Colonic mucosa (tissue), 4 donors: Measurements from ENCODE around the gene NOX4. TPM values are rescaled to one million over a fixed set of nuclear protein-coding genes. Genes with fewer than 3 reads are reported as not detected.
A peak's percentile ranks its signal among the peaks of the same experiment; 100 is the strongest.

Experiments used
- DNase-seq: peaks from one replicate; pipeline ENCODE4 v3.0.0-alpha.2; 2020
- H3K27ac ChIP-seq: fragments of 200-600 bp; one replicate; pipeline ENCODE4 v1.8.0; 2021
- H3K27me3 ChIP-seq: fragments of 200-600 bp; one replicate; pipeline ENCODE4 v1.8.0; 2021
- H3K36me3 ChIP-seq: fragments of 200-600 bp; one replicate; pipeline ENCODE4 v1.8.0; 2021
- H3K4me1 ChIP-seq: fragments of 200-600 bp; one replicate; pipeline ENCODE4 v1.8.0; 2021; ENCODE audit warnings: mild to moderate bottlenecking
- H3K4me3 ChIP-seq: fragments of 200-600 bp; one replicate; pipeline ENCODE4 v1.8.0; 2021
- H3K9ac ChIP-seq, 2 donors: one replicate each; pipeline ENCODE4 v1.7.0; 2013; ENCODE audit warnings: control low read depth in 2 of 2, low read depth in 2 of 2, low read length in 2 of 2
- H3K9me3 ChIP-seq: fragments of 200-600 bp; one replicate; pipeline ENCODE4 v1.8.0; 2021
- CTCF ChIP-seq: fragments of 200-600 bp; IDR thresholded peaks from one replicate; pipeline ENCODE4 v1.8.0; 2022; ENCODE audit warnings: antibody characterized with exemption, mild to moderate bottlenecking
- intact Hi-C: fragments of 100-400 bp; cut with DNase I; formaldehyde crosslinking; loops from one replicate; pipeline ENCODE4 v1.14.1; 2022
- total RNA-seq, 2 donors: library from RNA; stranded (reverse); fragmentation: NEBNext Ultra II Directional in 1 of 2; extraction: Animal tissue kit (Norgen Biotek cat#: 25700) in 1 of 2; gene quantifications; one replicate each; pipeline ENCODE4 v1.2.1, GENCODE V29; 2021
- donor health status: healthy.
- donor health status: DM: no; HTN: no; CAD: no.
- donor health status: DM: no; HTN: no; CAD: no.

NOX4 gene
- total RNA-seq = under 1 TPM in 1 of 2 donors, not detected in 1; 0.35 TPM

- Histone ChIP-seq H3K9ac (no peak within 1 kb of the TSS), H3K4me1 (no peaks in the 10 kb centered on the region), H3K4me3 (peak within 1 kb of the TSS; percentile 20), H3K36me3 (no peaks in the 10 kb centered on the region), H3K27ac (no peak within 1 kb of the TSS), H3K9me3 (no peaks in the 10 kb centered on the region), H3K27me3 (peaks cover 6% of the 10 kb centered on the region)
- intact Hi-C loops = no loop called here
- no peak for DNase-seq
- TF ChIP-seq CTCF = no peak
These were observed at the start of gene NOX4 for GRCh38 chr11:89490981-89491690. NOX4 (minus strand) TSS chr11:89491375; CDS start chr11:89491246, 129 bp downstream.

GRCh38 chr11:89540826-89541225, 49.7 kb upstream of the NOX4 start:
- intact Hi-C loops = no loop called here
- TF ChIP-seq CTCF = no peak
- H3K27ac ChIP-seq = no peak overlapping the region

GRCh38 chr11:89537936-89538335, 46.8 kb upstream of the NOX4 start:
- Histone ChIP-seq H3K4me1 (no peaks in the 10 kb centered on the region), H3K27me3 (no peaks in the 10 kb centered on the region), H3K27ac (no peak overlapping the region), H3K9me3 (no peaks in the 10 kb centered on the region), H3K9ac (no peak overlapping the region), H3K36me3 (no peaks in the 10 kb centered on the region), H3K4me3 (no peak overlapping the region)
- intact Hi-C loops = no loop called here
- TF ChIP-seq CTCF = no peak
- no peak for DNase-seq

More at GRCh38 chr11:89540826-89541225, 49.7 kb upstream of the NOX4 start:
- Histone ChIP-seq H3K9me3 (no peaks in the 10 kb centered on the region), H3K27me3 (no peaks in the 10 kb centered on the region), H3K9ac (no peak overlapping the region), H3K4me3 (no peak overlapping the region), H3K36me3 (no peaks in the 10 kb centered on the region), H3K4me1 (no peaks in the 10 kb centered on the region)
- no peak for DNase-seq

GRCh38 chr11:89536926-89537325, 45.8 kb upstream of the NOX4 start:
- DNase-seq = no peak
- H3K4me3 ChIP-seq = no peak overlapping the region
- no peak overlapping the region for H3K9ac ChIP-seq
- no peaks in the 10 kb centered on the region for H3K36me3 ChIP-seq
- no peaks in the 10 kb centered on the region for H3K9me3 ChIP-seq
- intact Hi-C loops = no loop called here
- no peaks in the 10 kb centered on the region for H3K27me3 ChIP-seq
- no peaks in the 10 kb centered on the region for H3K4me1 ChIP-seq
- TF ChIP-seq CTCF = no peak
- no peak overlapping the region for H3K27ac ChIP-seq

GRCh38 chr11:89535221-89535620, 44.0 kb upstream of the NOX4 start:
- no peak for DNase-seq
- no peaks in the 10 kb centered on the region for H3K36me3 ChIP-seq

More at GRCh38 chr11:89535221-89535620, 44.0 kb upstream of the NOX4 start:
- Histone ChIP-seq H3K27ac (no peak overlapping the region), H3K4me3 (no peak overlapping the region), H3K4me1 (no peaks in the 10 kb centered on the region), H3K9ac (no peak overlapping the region), H3K9me3 (no peaks in the 10 kb centered on the region), H3K27me3 (no peaks in the 10 kb centered on the region)
- TF ChIP-seq CTCF = no peak
- intact Hi-C loops = no loop called here
